Sigmoid colon (tissue), 4 donors: Measurements from ENCODE around the gene BOD1L1.

Experiments
- CTCF ChIP-seq, 4 experiments: fragments of 450-650 bp in 3 of 4; fragments of 200-600 bp in 1 of 4; IDR thresholded peaks; one replicate each; pipeline ENCODE4 v1.5.1; 2016 to 2019; ENCODE audit warnings: antibody characterized with exemption in 4 of 4, mild to moderate bottlenecking in 3 of 4, moderate library complexity in 2 of 4
- EP300 ChIP-seq, 4 donors: sonication (generic); formaldehyde crosslinking; IDR thresholded peaks; one replicate each; pipeline ENCODE4 v1.6.1; 2017; ENCODE audit warnings: antibody characterized with exemption in 4 of 4
- POLR2A ChIP-seq, 2 donors: fragments of 450-650 bp; IDR thresholded peaks; one replicate each; pipeline ENCODE4 v1.6.1; 2016; ENCODE audit warnings: antibody characterized with exemption in 2 of 2, mild to moderate bottlenecking in 2 of 2, moderate library complexity in 2 of 2

GRCh38 chr4:13547485-13548041 is 80.0 kb downstream of the BOD1L1 start:
- no peak for TF ChIP-seq CTCF (IDR thresholded peaks at IDR 0.05)
- TF ChIP-seq EP300 (IDR thresholded peaks at IDR 0.05), result no peak
- TF ChIP-seq POLR2A (IDR thresholded peaks at IDR 0.05), result no peak
